ENCODE data around the gene PTRH1.

PTRH1 gene

GRCh38 chr9:127717766-127718165 lies 2.3 kb upstream of the PTRH1 start:
- no peak for DNase-seq

GRCh38 chr9:127716412-127716811 lies 949 bp upstream of the PTRH1 start:
- no peak for DNase-seq

GRCh38 chr9:127714951-127715469 lies 453 bp downstream of the PTRH1 start:
- DNase-seq, result no peak

- DNase-seq, result no peak
These were observed 1.3 kb downstream of the PTRH1 start for GRCh38 chr9:127714020-127714750.

- DNase-seq, result no peak
These were observed 2.6 kb downstream of the PTRH1 start for GRCh38 chr9:127712867-127713266.

GRCh38 chr9:127712371-127712770 lies 3.1 kb downstream of the PTRH1 start:
- no peak for DNase-seq

GRCh38 chr9:127711831-127712274 lies 3.6 kb downstream of the PTRH1 start:
- DNase-seq, result no peak

- DNase-seq, result no peak
These were observed 4.2 kb downstream of the PTRH1 start for GRCh38 chr9:127711226-127711701.

GRCh38 chr9:127710204-127710783 lies 5.2 kb downstream of the PTRH1 start:
- DNase-seq, result no peak

GRCh38 chr9:127708952-127709587 lies 6.4 kb downstream of the PTRH1 start:
- no peak for DNase-seq

GRCh38 chr9:127707766-127708165 lies 7.7 kb downstream of the PTRH1 start:
- peak; percentile 40 for DNase-seq

GRCh38 chr9:127706836-127707241 lies 8.6 kb downstream of the PTRH1 start, which contains the start of gene CFAP157:
Gene CFAP157, plus strand, starts transcription at chr9:127706988. Its CDS starts 44 bp downstream, at chr9:127707032.
- DNase-seq, result no peak

- DNase-seq, result no peak
These were observed 9.7 kb downstream of the PTRH1 start for GRCh38 chr9:127705577-127706379.

GRCh38 chr9:127703289-127703946 lies 12.0 kb downstream of the PTRH1 start:
- no peak for DNase-seq

- DNase-seq, result no peak
These were observed 14.7 kb downstream of the PTRH1 start for GRCh38 chr9:127700594-127701255.

GRCh38 chr9:127700140-127700539 lies 15.3 kb downstream of the PTRH1 start:
- no peak for DNase-seq

GRCh38 chr9:127698985-127699670 lies 16.3 kb downstream of the PTRH1 start:
- DNase-seq, result peak; percentile 77

- DNase-seq, result no peak
These were observed 17.1 kb downstream of the PTRH1 start for GRCh38 chr9:127698386-127698785.

- no peak for DNase-seq
These were observed 17.9 kb downstream of the PTRH1 start for GRCh38 chr9:127697575-127697974.

GRCh38 chr9:127694890-127695720 lies 20.4 kb downstream of the PTRH1 start:
- DNase-seq, result no peak
